HG03196 (cell line): Measurements from ENCODE around the gene MOB2.

Source experiments
- ATAC-seq: cut with Tn5 transposase; IDR thresholded peaks from one replicate; pipeline ENCODE4 v1.9.1; 2021; ENCODE audit not compliant: unreplicated experiment

The MOB2 gene, protein sequence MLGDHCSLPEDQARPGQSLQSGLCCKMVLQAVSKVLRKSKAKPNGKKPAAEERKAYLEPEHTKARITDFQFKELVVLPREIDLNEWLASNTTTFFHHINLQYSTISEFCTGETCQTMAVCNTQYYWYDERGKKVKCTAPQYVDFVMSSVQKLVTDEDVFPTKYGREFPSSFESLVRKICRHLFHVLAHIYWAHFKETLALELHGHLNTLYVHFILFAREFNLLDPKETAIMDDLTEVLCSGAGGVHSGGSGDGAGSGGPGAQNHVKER

DNA sequence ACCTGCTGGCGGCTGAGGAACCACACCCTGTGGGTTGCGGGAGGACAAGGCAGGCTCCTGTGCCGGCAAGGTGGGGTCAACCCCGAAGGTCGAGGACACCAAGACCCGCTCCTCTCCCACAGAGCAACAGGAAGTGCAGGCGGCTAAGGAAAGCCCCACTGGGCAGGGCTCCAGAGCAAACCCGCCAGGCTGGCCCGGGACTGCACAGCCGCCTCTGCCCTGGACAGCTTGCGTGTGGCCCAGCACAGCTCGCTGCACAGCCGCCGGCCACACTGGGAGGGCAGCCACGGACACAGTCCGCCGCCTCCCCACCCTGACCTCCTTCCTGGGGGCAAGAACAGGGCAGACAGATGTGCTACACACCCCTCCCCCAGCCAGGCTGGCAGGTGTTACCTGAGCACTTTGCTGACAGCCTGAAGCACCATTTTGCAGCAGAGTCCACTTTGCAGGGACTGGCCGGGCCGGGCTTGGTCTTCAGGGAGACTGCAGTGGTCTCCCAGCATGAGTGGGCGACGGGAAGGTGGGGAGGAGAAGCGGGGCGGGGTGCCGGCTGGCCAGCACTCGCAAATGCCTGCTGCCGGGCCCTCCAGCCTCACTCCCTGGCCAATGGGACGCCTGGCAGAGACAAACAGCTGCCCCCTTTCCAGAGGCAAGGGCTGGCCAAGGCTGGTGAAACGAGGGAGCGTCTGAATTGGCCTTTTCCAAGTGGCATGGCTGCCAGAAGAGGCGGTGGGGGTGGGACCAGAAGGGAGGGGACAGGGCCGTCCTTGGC lies at the start of gene MOB2:
Gene MOB2 (minus strand): TSS at position 726 of the 772 bp plus-strand sequence. CDS start 223 bp downstream, at position 503.
- no peak for ATAC-seq

DNA sequence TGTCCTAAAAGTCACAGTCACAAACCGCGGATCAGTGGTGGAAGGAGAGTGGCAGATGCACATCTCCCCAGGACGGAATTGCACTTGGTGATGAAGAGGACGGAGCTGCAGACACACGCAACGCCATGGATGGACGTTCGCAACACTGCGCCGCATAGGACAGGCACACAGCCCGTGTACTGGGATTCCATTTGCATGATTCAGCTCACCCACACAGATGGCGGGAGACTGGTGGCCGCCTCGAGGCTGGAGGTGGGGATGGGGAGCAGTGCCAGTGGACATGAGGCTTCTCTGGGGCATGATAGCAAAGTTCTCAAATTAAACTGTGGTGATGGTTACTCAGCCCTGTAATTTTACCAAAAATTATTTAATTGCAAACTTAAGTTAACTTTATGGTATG lies 48.1 kb upstream of the MOB2 start:
- no peak for ATAC-seq

GRCh38 chr11:1534171-1534570 lies 47.6 kb upstream of the MOB2 start:
- no peak for ATAC-seq

GRCh38 chr11:1533342-1533725 lies 46.8 kb upstream of the MOB2 start:
- ATAC-seq = no peak

- no peak for ATAC-seq
Observed at GRCh38 chr11:1532606-1533341, 46.2 kb upstream of the MOB2 start.

- ATAC-seq = no peak
Observed at GRCh38 chr11:1532014-1532586, 45.5 kb upstream of the MOB2 start.

GRCh38 chr11:1531449-1532013 lies 45.0 kb upstream of the MOB2 start:
- no peak for ATAC-seq

- no peak for ATAC-seq
Observed at GRCh38 chr11:1530686-1531448, 44.3 kb upstream of the MOB2 start.

GRCh38 chr11:1529774-1530173 lies 43.2 kb upstream of the MOB2 start:
- no peak for ATAC-seq

DNA sequence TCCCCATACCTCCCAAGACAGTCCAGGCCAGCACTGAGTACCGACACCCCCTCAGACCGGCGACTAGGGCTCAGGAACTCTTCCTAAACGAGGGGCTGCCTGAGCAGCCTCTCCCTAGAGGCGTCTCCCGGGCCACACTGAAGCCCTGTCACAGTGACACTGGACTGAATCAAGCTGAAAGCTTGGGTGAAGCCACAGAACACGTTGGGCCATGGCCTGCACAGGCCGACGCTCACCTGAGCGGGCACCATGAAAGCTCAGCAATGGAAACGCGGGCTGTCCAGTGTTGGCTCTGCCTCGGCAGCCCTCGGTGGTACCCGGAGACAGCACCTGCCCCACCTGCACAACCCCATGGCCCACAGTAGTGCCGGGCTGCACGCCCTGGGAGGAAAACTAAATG lies 42.7 kb upstream of the MOB2 start:
- no peak for ATAC-seq

DNA sequence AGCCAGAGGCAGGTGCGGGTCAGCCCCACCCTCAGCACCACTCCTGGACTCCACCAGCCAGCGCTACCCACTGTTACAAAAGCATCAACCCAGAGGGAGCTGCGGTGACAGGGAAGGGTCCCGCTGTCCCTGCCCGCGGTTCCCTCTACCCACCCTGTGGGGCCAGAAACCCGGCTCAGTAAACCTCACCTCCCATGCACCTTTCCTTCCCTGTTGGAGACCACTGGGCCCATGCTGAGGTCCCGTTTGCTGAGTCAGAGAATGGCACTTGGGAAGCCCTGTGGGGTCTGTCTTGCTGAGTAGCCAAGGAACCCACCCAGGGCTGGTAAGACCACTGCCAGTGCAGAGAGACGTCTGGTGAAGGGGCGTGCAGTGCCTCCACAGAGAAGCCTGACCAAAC lies 42.1 kb upstream of the MOB2 start:
- no peak for ATAC-seq

- no peak for ATAC-seq
Observed at GRCh38 chr11:1526785-1527184, 40.2 kb upstream of the MOB2 start.

- ATAC-seq = no peak
Observed at GRCh38 chr11:1523779-1524178, 37.2 kb upstream of the MOB2 start.

- ATAC-seq = no peak
Observed at GRCh38 chr11:1523077-1523476, 36.5 kb upstream of the MOB2 start.

GRCh38 chr11:1522081-1522424 lies 35.5 kb upstream of the MOB2 start:
- ATAC-seq = peak; percentile 22

DNA sequence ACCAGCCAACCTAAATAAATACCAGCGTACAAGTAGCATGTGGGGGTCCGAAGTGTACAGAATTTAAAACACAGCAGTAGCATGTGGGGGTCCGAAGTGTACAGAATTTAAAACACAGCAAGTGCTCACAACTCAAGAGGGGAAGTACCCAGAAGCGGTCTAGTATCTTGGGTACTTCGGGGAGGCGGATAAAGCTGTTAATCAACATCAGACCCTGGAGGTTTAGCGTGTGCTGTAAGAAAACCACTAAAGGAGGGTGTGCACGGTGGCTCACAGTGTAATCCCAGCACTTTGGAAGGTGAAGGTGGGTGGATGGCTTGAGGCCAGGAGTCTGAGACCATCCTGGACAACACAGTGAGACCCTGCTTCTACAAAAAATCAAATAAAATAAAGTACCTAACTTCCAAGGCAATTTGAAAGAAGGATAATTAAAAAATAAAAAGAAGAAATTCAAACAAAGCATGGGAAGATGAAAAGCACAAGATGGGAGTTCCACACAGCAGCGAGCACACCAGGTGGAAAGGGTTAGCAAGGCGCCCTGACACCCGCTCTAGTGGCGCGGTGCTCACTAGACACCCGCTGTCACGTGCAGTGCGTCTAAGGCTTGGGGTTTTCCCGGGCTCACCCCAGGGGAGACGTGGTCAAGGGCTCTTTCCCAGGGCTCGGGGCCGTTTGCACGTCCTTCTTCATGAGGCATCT lies 35.0 kb upstream of the MOB2 start:
- ATAC-seq = peak; percentile 74

GRCh38 chr11:1520663-1521267 lies 34.2 kb upstream of the MOB2 start:
- no peak for ATAC-seq

- no peak for ATAC-seq
Observed at GRCh38 chr11:1520209-1520662, 33.7 kb upstream of the MOB2 start.
